Naive thymus-derived CD4-positive, alpha-beta T cell (primary cell): Measurements from ENCODE around the gene ANO4. TPM values are rescaled to one million over a fixed set of nuclear protein-coding genes. Genes with fewer than 3 reads are reported as not detected.

Experiments used
- ATAC-seq: fragments of 150-1000 bp; cut with Tn5 transposase; 2 replicates; pipeline ENCODE4 v1.10.0; 2021; ENCODE audit warnings: mild to moderate bottlenecking, moderate library complexity
- CTCF ChIA-PET: fragments of 350-600 bp; sonication (Branson Sonifier 250); formaldehyde crosslinking; loops from one replicate; lab custom pipeline; 2021; ENCODE audit warnings: antibody characterized with exemption; lab: Charles Lee
- POLR2A ChIA-PET: fragments of 350-600 bp; sonication (Branson Sonifier 250); formaldehyde crosslinking; loops from one replicate; lab custom pipeline; 2021; ENCODE audit warnings: antibody characterized with exemption, inconsistent platforms; lab: Charles Lee
- DNase-seq, 9 donors: peaks; one replicate each; pipeline versions ENCODE4 v3.0.0 to v3.0.0-alpha.2; 2020 to 2022; ENCODE audit warnings: mixed read lengths in 1 of 9
- H3K27ac ChIP-seq: one replicate; pipeline ENCODE4 v1.7.0; 2013; ENCODE audit warnings: mild to moderate bottlenecking, low read depth, low read length, moderate library complexity
- H3K27me3 ChIP-seq, 2 donors: one replicate each; pipeline ENCODE4 v1.7.0; 2013; ENCODE audit warnings: low read length in 2 of 2, mild to moderate bottlenecking in 2 of 2, moderate library complexity in 2 of 2; ENCODE audit not compliant: control insufficient read depth in 2 of 2, insufficient read depth in 2 of 2
- H3K36me3 ChIP-seq, 3 experiments: 1 replicate in 2 of 3; 2 replicates in 1 of 3; pipeline ENCODE4 v1.7.0; 2013; ENCODE audit warnings: low read length in 3 of 3, mild to moderate bottlenecking in 3 of 3, moderate library complexity in 1 of 3; ENCODE audit not compliant: insufficient read depth in 3 of 3, control insufficient read depth in 2 of 3
- H3K4me1 ChIP-seq, 2 donors: one replicate each; pipeline ENCODE4 v1.7.0; 2013; ENCODE audit warnings: low read length in 2 of 2, mild to moderate bottlenecking in 2 of 2, moderate library complexity in 1 of 2; ENCODE audit not compliant: control insufficient read depth in 2 of 2, insufficient read depth in 2 of 2
- H3K4me3 ChIP-seq: 2 replicates; pipeline ENCODE4 v1.7.0; 2013; ENCODE audit warnings: mild to moderate bottlenecking, low read length
- H3K9me3 ChIP-seq, 3 experiments: 1 replicate in 2 of 3; 2 replicates in 1 of 3; pipeline ENCODE4 v1.7.0; 2013; ENCODE audit warnings: low read length in 3 of 3; ENCODE audit not compliant: control insufficient read depth in 2 of 3
- H3K27ac Mint-ChIP-seq, 9 donors: one replicate each; pipeline ENCODE4 v1.8.0; 2020 to 2022; ENCODE audit warnings: mixed read lengths in 9 of 9, mild to moderate bottlenecking in 8 of 9, moderate library complexity in 5 of 9, inconsistent platforms in 2 of 9
- H3K27me3 Mint-ChIP-seq, 5 donors: one replicate each; pipeline ENCODE4 v1.8.0; 2021 to 2022; ENCODE audit warnings: mixed read lengths in 5 of 5, mild to moderate bottlenecking in 1 of 5
- H3K36me3 Mint-ChIP-seq, 5 donors: one replicate each; pipeline ENCODE4 v1.8.0; 2020 to 2022; ENCODE audit warnings: mixed read lengths in 5 of 5, mild to moderate bottlenecking in 3 of 5, inconsistent platforms in 1 of 5
- H3K4me1 Mint-ChIP-seq, 7 donors: one replicate each; pipeline ENCODE4 v1.8.0; 2020 to 2022; ENCODE audit warnings: mixed read lengths in 7 of 7, mild to moderate bottlenecking in 3 of 7, inconsistent platforms in 1 of 7
- H3K4me3 Mint-ChIP-seq, 10 donors: one replicate each; pipeline ENCODE4 v1.8.0; 2020 to 2022; ENCODE audit warnings: mild to moderate bottlenecking in 10 of 10, mixed read lengths in 10 of 10, moderate library complexity in 6 of 10, inconsistent platforms in 2 of 10
- H3K9me3 Mint-ChIP-seq, 11 donors: one replicate each; pipeline ENCODE4 v1.8.0; 2020 to 2022; ENCODE audit warnings: mixed read lengths in 11 of 11, mild to moderate bottlenecking in 4 of 11, inconsistent platforms in 1 of 11, moderate library complexity in 1 of 11
- intact Hi-C, 2 donors: fragments of 100-400 bp; cut with micrococcal nuclease; formaldehyde crosslinking; loops; one replicate each; pipeline ENCODE4 v1.15.1; 2023
- polyA plus RNA-seq, 2 donors: library from polyadenylated mRNA; unstranded; fragments of 300-500 nt; fragmentation: Illumina TruSeq; gene quantifications; one replicate each; pipeline ENCODE4 v1.2.3, GENCODE V29; 2021
- total RNA-seq, 6 experiments: library from RNA in 5 of 6; stranded (reverse) in 5 of 6; gene quantifications; 1 replicate in 5 of 6; 2 replicates in 1 of 6; pipeline ENCODE4 v1.2.3 and lab custom pipeline; 2021 to 2026

The ANO4 gene
- total and polyA plus RNA-seq, 7 experiments from 2014 or later = not detected

GRCh38 chr12:100995771-100996170, 201.2 kb downstream of the ANO4 start:
- Mint-ChIP-seq H3K9me3 (peaks cover 0 to 5% (median 0%) of the 10 kb centered on the region in 11 donors), H3K27me3 (no peaks in the 10 kb centered on the region), H3K27ac (no peak overlapping the region), H3K4me3 (no peak overlapping the region), H3K36me3 (no peaks in the 10 kb centered on the region), H3K4me1 (peaks cover 0 to 1% (median 0%) of the 10 kb centered on the region in 7 donors)
- H3K27me3 ChIP-seq = no peaks in the 10 kb centered on the region
- intact Hi-C loops = no loop called here
- H3K27ac ChIP-seq = no peak overlapping the region
- no peaks in the 10 kb centered on the region for H3K9me3 ChIP-seq
- ATAC-seq (no peak), DNase-seq (no peak)
- H3K36me3 ChIP-seq = no peaks in the 10 kb centered on the region
- POLR2A ChIA-PET = no interaction called here
- CTCF ChIA-PET = no interaction called here
- H3K4me3 ChIP-seq = no peak overlapping the region
- no peaks in the 10 kb centered on the region for H3K4me1 ChIP-seq

GRCh38 chr12:101001669-101002068, 207.1 kb downstream of the ANO4 start:
- H3K4me1 ChIP-seq = no peaks in the 10 kb centered on the region
- H3K9me3 ChIP-seq = no peaks in the 10 kb centered on the region
- intact Hi-C loops = no loop called here
- Mint-ChIP-seq H3K36me3 (peaks cover 0 to 4% (median 0%) of the 10 kb centered on the region in 5 donors), H3K4me3 (no peak overlapping the region), H3K4me1 (no peaks in the 10 kb centered on the region), H3K27me3 (no peaks in the 10 kb centered on the region), H3K27ac (no peak overlapping the region), H3K9me3 (peaks cover 0 to 13% (median 0%) of the 10 kb centered on the region in 11 donors)
- ATAC-seq (no peak), DNase-seq (no peak)
- H3K27ac ChIP-seq = no peak overlapping the region
- H3K4me3 ChIP-seq = no peak overlapping the region
- ChIA-PET POLR2A (no interaction called here), CTCF (no interaction called here)
- H3K36me3 ChIP-seq = no peaks in the 10 kb centered on the region
- no peaks in the 10 kb centered on the region for H3K27me3 ChIP-seq

DNA sequence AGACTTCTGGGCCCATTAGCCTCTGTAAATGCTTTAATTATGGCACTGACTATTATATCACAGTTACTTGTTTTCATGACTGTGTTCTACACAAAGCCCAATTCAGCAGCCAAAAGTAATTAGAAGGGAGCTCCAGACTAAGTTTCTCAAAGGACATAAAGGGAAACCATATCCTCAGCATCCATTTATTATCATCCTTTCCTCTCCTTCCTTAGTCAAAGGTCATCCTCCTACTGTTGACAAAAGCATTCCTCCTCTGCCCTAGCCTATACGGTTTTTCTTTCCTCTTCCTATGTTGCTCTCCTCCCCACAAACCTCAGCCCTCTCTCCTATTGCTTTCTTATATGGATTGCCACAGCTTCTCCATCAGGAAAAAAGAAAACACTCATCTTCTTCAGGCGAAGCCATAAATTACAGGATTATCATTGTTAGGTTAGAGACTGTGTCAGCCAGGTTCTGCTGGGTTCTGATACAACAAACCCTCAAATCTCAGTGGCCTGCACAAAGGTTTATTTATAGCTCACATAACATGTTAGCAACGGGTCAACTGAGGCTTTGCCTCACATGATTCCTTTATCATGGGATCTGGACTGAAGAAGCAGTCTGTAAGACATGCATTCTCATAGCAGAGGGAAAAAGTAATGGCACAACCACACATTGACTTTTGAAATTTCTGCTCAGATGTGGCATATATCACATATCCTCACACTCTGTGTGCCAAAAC, 208.3 kb downstream of the ANO4 start:
- DNase-seq = no peak
- no peak overlapping the region for H3K27ac Mint-ChIP-seq
- Histone ChIP-seq H3K27ac (no peak overlapping the region), H3K4me1 (no peaks in the 10 kb centered on the region), H3K9me3 (no peaks in the 10 kb centered on the region), H3K27me3 (no peaks in the 10 kb centered on the region), H3K4me3 (no peak overlapping the region), H3K36me3 (no peaks in the 10 kb centered on the region)
- H3K27me3 Mint-ChIP-seq = no peaks in the 10 kb centered on the region
- peaks cover 0 to 13% (median 0%) of the 10 kb centered on the region in 11 donors for H3K9me3 Mint-ChIP-seq
- H3K36me3 Mint-ChIP-seq = peaks cover 0 to 4% (median 0%) of the 10 kb centered on the region in 5 donors
- ATAC-seq = no peak
- H3K4me3 Mint-ChIP-seq = no peak overlapping the region
- CTCF ChIA-PET = no interaction called here
- H3K4me1 Mint-ChIP-seq = no peaks in the 10 kb centered on the region
- POLR2A ChIA-PET = no interaction called here
- intact Hi-C loops = no loop called here

DNA sequence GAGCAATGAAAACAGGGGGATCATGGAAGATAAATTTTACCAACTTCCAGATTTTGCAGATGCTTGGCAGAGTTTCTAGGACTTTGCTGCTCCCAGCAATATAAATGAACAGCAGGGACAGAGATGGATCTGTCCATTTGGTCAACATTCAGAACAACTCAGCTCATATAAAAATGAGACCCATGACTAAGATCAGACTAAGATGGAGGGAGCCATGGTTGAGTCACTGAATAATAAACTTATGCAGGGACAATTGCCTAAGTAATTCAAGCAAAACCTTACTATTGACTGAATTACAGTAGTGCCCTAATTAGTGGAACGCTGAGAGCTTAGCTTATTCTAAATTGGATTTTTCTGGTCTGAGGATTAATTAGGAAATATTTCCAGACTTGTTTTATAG, 210.3 kb downstream of the ANO4 start:
- ChIA-PET CTCF (no interaction called here), POLR2A (no interaction called here)

DNA sequence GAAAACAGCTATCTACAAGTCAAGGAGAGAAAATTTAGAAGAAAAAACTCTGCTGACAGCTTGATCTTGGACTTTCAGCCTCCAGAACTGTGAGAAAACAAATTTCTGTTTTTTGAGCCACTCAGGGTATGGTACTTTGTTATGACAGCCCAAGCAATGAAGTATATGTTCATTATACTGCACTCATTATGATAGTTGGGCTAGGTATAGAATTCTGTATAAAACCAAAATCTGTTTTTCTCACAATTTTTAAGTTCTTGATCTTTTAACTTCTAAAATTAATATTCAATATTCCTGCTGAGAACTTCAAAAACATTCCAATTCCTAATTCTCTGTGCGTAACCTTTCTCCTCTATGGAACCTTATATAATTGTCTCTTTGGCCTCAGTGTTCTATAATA, 214.7 kb downstream of the ANO4 start:
- Mint-ChIP-seq H3K27ac (no peak overlapping the region), H3K9me3 (peaks cover 0 to 33% (median 10%) of the 10 kb centered on the region in 11 donors), H3K4me1 (no peaks in the 10 kb centered on the region), H3K4me3 (no peak overlapping the region), H3K36me3 (no peaks in the 10 kb centered on the region), H3K27me3 (no peaks in the 10 kb centered on the region)
- no peak for ATAC-seq
- H3K36me3 ChIP-seq = no peaks in the 10 kb centered on the region
- CTCF ChIA-PET = no interaction called here
- POLR2A ChIA-PET = no interaction called here
- DNase-seq = no peak
- intact Hi-C loops = no loop called here
- no peaks in the 10 kb centered on the region for H3K27me3 ChIP-seq
- no peaks in the 10 kb centered on the region for H3K4me1 ChIP-seq
- peaks cover 0 to 6% (median 3%) of the 10 kb centered on the region in 3 experiments for H3K9me3 ChIP-seq
- no peak overlapping the region for H3K4me3 ChIP-seq
- no peak overlapping the region for H3K27ac ChIP-seq

More for the DNA sequence above, 210.3 kb downstream of the ANO4 start:
- intact Hi-C loops = no loop called here
- H3K4me3 ChIP-seq = no peak overlapping the region
- Mint-ChIP-seq H3K27ac (no peak overlapping the region), H3K4me3 (no peak overlapping the region), H3K27me3 (no peaks in the 10 kb centered on the region), H3K4me1 (no peaks in the 10 kb centered on the region), H3K9me3 (peaks cover 0 to 28% (median 6%) of the 10 kb centered on the region in 11 donors), H3K36me3 (peaks cover 0 to 4% (median 0%) of the 10 kb centered on the region in 5 donors)
- peaks cover 0 to 6% (median 3%) of the 10 kb centered on the region in 3 experiments for H3K9me3 ChIP-seq
- H3K36me3 ChIP-seq = no peaks in the 10 kb centered on the region
- DNase-seq = no peak
- H3K27ac ChIP-seq = no peak overlapping the region
- H3K27me3 ChIP-seq = no peaks in the 10 kb centered on the region
- no peak for ATAC-seq
- H3K4me1 ChIP-seq = no peaks in the 10 kb centered on the region

- Mint-ChIP-seq H3K4me1 (no peaks in the 10 kb centered on the region), H3K4me3 (no peak overlapping the region), H3K27me3 (peaks cover 0 to 5% (median 0%) of the 10 kb centered on the region in 5 donors), H3K27ac (no peak overlapping the region), H3K9me3 (peaks cover 1 to 33% (median 9%) of the 10 kb centered on the region in 11 donors), H3K36me3 (peaks cover 0 to 5% (median 0%) of the 10 kb centered on the region in 5 donors)
- Histone ChIP-seq H3K27me3 (no peaks in the 10 kb centered on the region), H3K27ac (no peak overlapping the region), H3K9me3 (peaks cover 0 to 6% (median 3%) of the 10 kb centered on the region in 3 experiments), H3K4me3 (no peak overlapping the region), H3K36me3 (no peaks in the 10 kb centered on the region), H3K4me1 (no peaks in the 10 kb centered on the region)
- intact Hi-C loops = no loop called here
- ChIA-PET POLR2A (no interaction called here), CTCF (no interaction called here)
- ATAC-seq = no peak
- DNase-seq = no peak
Observed at GRCh38 chr12:101010896-101011295, 216.3 kb downstream of the ANO4 start.

DNA sequence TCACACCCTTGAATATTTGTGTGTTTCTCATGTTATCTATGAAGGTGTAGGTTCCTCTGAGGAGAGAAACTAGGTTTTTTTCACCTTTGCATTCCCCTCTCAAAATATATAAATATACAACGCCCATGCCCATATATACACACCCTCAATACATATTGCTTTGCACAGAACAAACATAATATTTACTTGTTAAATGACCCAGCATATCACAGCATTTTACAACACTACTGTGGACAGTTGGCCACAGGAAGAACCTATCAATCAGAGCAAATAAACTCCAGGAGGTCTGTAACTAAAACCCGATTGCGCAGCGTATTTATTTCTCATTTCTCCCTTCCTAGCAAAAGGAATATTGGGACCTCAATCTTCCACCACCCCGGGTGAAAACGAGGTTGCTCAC, 219.4 kb downstream of the ANO4 start:
- Mint-ChIP-seq H3K4me3 (no peak overlapping the region), H3K27ac (no peak overlapping the region), H3K4me1 (no peaks in the 10 kb centered on the region), H3K27me3 (peaks cover 0 to 9% (median 0%) of the 10 kb centered on the region in 5 donors), H3K9me3 (peaks cover 3 to 32% (median 7%) of the 10 kb centered on the region in 11 donors), H3K36me3 (peaks cover 0 to 5% (median 0%) of the 10 kb centered on the region in 5 donors)
- Histone ChIP-seq H3K27ac (no peak overlapping the region), H3K36me3 (no peaks in the 10 kb centered on the region), H3K4me1 (no peaks in the 10 kb centered on the region), H3K27me3 (no peaks in the 10 kb centered on the region), H3K4me3 (no peak overlapping the region), H3K9me3 (peaks cover 0 to 3% (median 0%) of the 10 kb centered on the region in 3 experiments)
- POLR2A ChIA-PET = no interaction called here
- CTCF ChIA-PET = no interaction called here
- no peak for ATAC-seq
- intact Hi-C loops = no loop called here
- DNase-seq = no peak
